GM21367 (cell line): ENCODE measurements around the gene CXCL13.
"Not testable (repeated sequence)": the region's sequence is repeated elsewhere in the genome, so short reads cannot be mapped to it uniquely, and the experiment has no call there.

Experiments
- ATAC-seq: cut with Tn5 transposase; IDR thresholded peaks from one replicate; pipeline ENCODE4 v1.9.1; 2021; ENCODE audit not compliant: unreplicated experiment

CXCL13 gene

GRCh38 chr4:77600521-77601451 lies 4.8 kb upstream of the CXCL13 start:
- ATAC-seq: peak; percentile 56

GRCh38 chr4:77601614-77602187 lies 3.9 kb upstream of the CXCL13 start:
- ATAC-seq: no peak

GRCh38 chr4:77613267-77613666 lies 7.6 kb downstream of the CXCL13 start:
- no peak for ATAC-seq

- ATAC-seq: no peak
Observed at GRCh38 chr4:77615153-77615552, 9.5 kb downstream of the CXCL13 start.

- no peak for ATAC-seq
Observed at GRCh38 chr4:77617203-77617602, 11.6 kb downstream of the CXCL13 start.

GRCh38 chr4:77618383-77619241 lies 13.0 kb downstream of the CXCL13 start:
- ATAC-seq: peak; percentile 92

GRCh38 chr4:77619408-77619807 lies 13.8 kb downstream of the CXCL13 start:
- ATAC-seq: no peak

GRCh38 chr4:77621254-77621653 lies 15.6 kb downstream of the CXCL13 start:
- no peak for ATAC-seq

GRCh38 chr4:77623091-77623490 lies 17.5 kb downstream of the CXCL13 start:
- no peak for ATAC-seq

GRCh38 chr4:77624213-77624612 lies 18.6 kb downstream of the CXCL13 start:
- no peak for ATAC-seq

GRCh38 chr4:77625485-77625884 lies 19.9 kb downstream of the CXCL13 start:
- no peak for ATAC-seq

GRCh38 chr4:77629885-77630284 lies 24.3 kb downstream of the CXCL13 start:
- ATAC-seq: peak; percentile 83

GRCh38 chr4:77631276-77631675 lies 25.7 kb downstream of the CXCL13 start:
- ATAC-seq: no peak

GRCh38 chr4:77634132-77634785 lies 28.6 kb downstream of the CXCL13 start:
- ATAC-seq: no peak

- no peak for ATAC-seq
Observed at GRCh38 chr4:77635246-77635645, 29.6 kb downstream of the CXCL13 start.

- ATAC-seq: no peak
Observed at GRCh38 chr4:77635876-77636275, 30.3 kb downstream of the CXCL13 start.

- no peak for ATAC-seq
Observed at GRCh38 chr4:77636902-77637301, 31.3 kb downstream of the CXCL13 start.

GRCh38 chr4:77644069-77644468 lies 38.4 kb downstream of the CXCL13 start:
- ATAC-seq: not testable (repeated sequence)

GRCh38 chr4:77650787-77651186 lies 45.2 kb downstream of the CXCL13 start:
- ATAC-seq: no peak

- ATAC-seq: no peak
Observed at GRCh38 chr4:77651820-77652219, 46.2 kb downstream of the CXCL13 start.
